Nephron progenitor cell (in vitro differentiated cells): ENCODE measurements around the gene CSTPP1.
"Not testable (repeated sequence)": the region's sequence is repeated elsewhere in the genome, so short reads cannot be mapped to it uniquely, and the experiment has no call there.

Experiments
- DNase-seq: peaks from one replicate; pipeline ENCODE4 v3.0.0; 2021
- H3K27ac Mint-ChIP-seq: 2 replicates; pipeline ENCODE4 v1.8.0; 2021; ENCODE audit warnings: mild to moderate bottlenecking, moderate library complexity, mixed read lengths
- H3K27me3 Mint-ChIP-seq: 2 replicates; pipeline ENCODE4 v1.8.0; 2021; ENCODE audit warnings: mild to moderate bottlenecking, low read depth, mixed read lengths; ENCODE audit not compliant: poor library complexity
- H3K36me3 Mint-ChIP-seq: 2 replicates; pipeline ENCODE4 v1.8.0; 2021; ENCODE audit warnings: low read depth, mixed read lengths
- H3K4me1 Mint-ChIP-seq: 2 replicates; pipeline ENCODE4 v1.8.0; 2021; ENCODE audit warnings: mixed read lengths
- H3K4me3 Mint-ChIP-seq: 2 replicates; pipeline ENCODE4 v1.8.0; 2021; ENCODE audit warnings: mild to moderate bottlenecking, moderate library complexity, mixed read lengths
- H3K9me3 Mint-ChIP-seq: 2 replicates; pipeline ENCODE4 v1.8.0; 2021; ENCODE audit warnings: mild to moderate bottlenecking, moderate library complexity, mixed read lengths
- TF ChIP-seq, protein P1 (sequence below): fragments of 200-600 bp; sonication (generic); IDR thresholded peaks from 2 replicates; pipeline ENCODE4 v1.5.0; 2021; ENCODE audit warnings: antibody characterized with exemption

The CSTPP1 gene

DNA sequence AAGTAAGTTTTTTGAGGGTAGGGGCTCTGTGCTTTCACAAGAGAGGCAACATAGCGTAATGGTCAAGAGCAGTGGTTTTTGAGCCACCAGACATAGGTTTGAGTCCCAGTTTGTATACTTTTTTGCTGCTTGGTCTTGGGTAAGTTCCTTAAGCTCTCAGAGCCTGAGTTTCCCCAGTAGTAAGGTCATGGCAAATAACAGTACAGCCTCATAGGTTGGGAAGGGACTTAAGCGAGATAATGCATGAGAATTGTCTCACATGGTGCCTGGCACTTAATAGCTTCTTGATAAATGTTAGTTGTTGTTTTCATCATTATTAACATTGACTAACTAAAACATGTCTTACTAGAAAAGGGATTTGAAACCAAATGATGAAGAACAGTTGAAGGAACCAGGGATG lies 157.0 kb downstream of the CSTPP1 start:
- no peak for DNase-seq
- H3K36me3 Mint-ChIP-seq = peaks cover 28% of the 10 kb centered on the region
- no peaks in the 10 kb centered on the region for H3K27me3 Mint-ChIP-seq
- H3K4me1 Mint-ChIP-seq = peaks cover 39% of the 10 kb centered on the region
- TF ChIP-seq, protein P1, sequence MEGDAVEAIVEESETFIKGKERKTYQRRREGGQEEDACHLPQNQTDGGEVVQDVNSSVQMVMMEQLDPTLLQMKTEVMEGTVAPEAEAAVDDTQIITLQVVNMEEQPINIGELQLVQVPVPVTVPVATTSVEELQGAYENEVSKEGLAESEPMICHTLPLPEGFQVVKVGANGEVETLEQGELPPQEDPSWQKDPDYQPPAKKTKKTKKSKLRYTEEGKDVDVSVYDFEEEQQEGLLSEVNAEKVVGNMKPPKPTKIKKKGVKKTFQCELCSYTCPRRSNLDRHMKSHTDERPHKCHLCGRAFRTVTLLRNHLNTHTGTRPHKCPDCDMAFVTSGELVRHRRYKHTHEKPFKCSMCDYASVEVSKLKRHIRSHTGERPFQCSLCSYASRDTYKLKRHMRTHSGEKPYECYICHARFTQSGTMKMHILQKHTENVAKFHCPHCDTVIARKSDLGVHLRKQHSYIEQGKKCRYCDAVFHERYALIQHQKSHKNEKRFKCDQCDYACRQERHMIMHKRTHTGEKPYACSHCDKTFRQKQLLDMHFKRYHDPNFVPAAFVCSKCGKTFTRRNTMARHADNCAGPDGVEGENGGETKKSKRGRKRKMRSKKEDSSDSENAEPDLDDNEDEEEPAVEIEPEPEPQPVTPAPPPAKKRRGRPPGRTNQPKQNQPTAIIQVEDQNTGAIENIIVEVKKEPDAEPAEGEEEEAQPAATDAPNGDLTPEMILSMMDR = no peak
- no peak overlapping the region for H3K4me3 Mint-ChIP-seq
- H3K27ac Mint-ChIP-seq = no peak overlapping the region
- H3K9me3 Mint-ChIP-seq = peaks cover 19% of the 10 kb centered on the region

DNA sequence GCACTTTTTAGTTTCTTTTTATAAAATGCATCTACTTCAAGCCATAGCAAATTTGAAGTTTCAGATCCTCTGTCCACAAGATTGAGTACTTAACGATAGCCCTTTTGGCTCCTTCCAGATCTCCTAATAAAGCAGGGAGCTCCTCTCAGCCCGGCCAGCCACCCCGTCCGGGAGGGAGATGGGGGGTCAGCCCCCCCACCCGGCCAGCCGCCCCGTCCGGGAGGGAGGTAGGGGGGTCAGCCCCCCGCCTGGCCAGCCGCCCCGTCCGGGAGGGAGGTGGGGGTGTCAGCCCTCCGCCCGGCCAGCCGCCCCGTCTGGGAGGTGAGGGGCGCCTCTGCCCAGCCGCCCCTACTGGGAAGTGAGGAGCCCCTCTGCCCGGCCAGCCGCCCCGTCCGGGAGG lies 160.3 kb downstream of the CSTPP1 start:
- not testable (repeated sequence) for H3K27ac Mint-ChIP-seq, H3K4me3 Mint-ChIP-seq, DNase-seq, H3K27me3 Mint-ChIP-seq
- Mint-ChIP-seq H3K9me3 (peaks cover 19% of the 10 kb centered on the region), H3K36me3 (peaks cover 23% of the 10 kb centered on the region), H3K4me1 (peaks cover 50% of the 10 kb centered on the region)

- Mint-ChIP-seq H3K4me1 (peaks cover 51% of the 10 kb centered on the region), H3K9me3 (peaks cover 19% of the 10 kb centered on the region), H3K36me3 (peaks cover 19% of the 10 kb centered on the region), H3K27ac (peak overlapping the region; percentile 68)
- H3K4me3 Mint-ChIP-seq, H3K27me3 Mint-ChIP-seq, DNase-seq: not testable (repeated sequence)
These were observed 161.7 kb downstream of the CSTPP1 start for GRCh38 chr11:47098223-47098622.

GRCh38 chr11:47099214-47099917 lies 162.8 kb downstream of the CSTPP1 start:
- peaks cover 19% of the 10 kb centered on the region for H3K9me3 Mint-ChIP-seq
- peak overlapping the region; percentile 74 for H3K27ac Mint-ChIP-seq
- no peak overlapping the region for H3K4me3 Mint-ChIP-seq
- peaks cover 56% of the 10 kb centered on the region for H3K4me1 Mint-ChIP-seq
- no peaks in the 10 kb centered on the region for H3K27me3 Mint-ChIP-seq
- TF ChIP-seq, protein P1 = no peak
- DNase-seq = no peak
- peaks cover 19% of the 10 kb centered on the region for H3K36me3 Mint-ChIP-seq

DNA sequence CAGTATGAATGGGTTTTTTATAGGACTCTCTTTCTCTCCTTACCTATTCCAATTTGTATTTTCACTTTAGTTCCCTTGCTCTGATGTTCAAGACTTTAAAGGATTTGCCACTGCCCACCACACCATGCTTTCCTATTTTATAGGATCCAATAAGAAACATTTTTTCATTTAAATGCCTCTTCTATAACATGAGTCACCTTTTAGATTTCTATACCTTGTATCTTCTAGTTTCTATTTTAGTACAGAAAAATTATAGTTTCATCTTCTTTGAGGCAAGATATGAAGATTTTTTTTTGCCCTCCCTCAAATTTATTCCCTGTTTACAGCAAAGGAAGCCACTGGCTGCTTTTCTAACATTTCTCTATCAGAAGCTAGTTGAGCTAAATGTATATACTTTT lies 163.4 kb downstream of the CSTPP1 start:
- Mint-ChIP-seq H3K4me3 (no peak overlapping the region), H3K9me3 (peaks cover 19% of the 10 kb centered on the region), H3K36me3 (peaks cover 19% of the 10 kb centered on the region), H3K27ac (peak overlapping the region; percentile 3), H3K27me3 (no peaks in the 10 kb centered on the region), H3K4me1 (peaks cover 56% of the 10 kb centered on the region)
- TF ChIP-seq, protein P1 = no peak
- no peak for DNase-seq

DNA sequence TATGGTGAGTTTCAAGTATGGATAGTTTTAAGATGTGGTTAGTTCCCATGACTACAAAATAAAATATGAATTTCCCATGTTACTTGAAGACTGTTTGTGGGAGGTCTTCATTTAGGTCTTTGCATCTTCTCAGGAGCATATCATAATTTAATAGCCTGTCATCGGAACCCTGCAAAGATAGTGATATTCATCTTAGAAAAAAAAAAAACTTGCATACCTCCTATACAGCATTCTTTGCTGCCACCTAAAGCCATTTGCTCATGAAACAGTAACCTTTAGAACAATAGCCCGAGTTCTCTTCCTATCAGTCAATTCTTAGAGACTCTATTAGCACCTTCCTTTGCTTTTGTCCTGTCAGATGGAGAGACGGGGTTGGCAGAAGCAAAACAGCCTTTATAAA lies 164.8 kb downstream of the CSTPP1 start:
- H3K27ac Mint-ChIP-seq = no peak overlapping the region
- peaks cover 14% of the 10 kb centered on the region for H3K9me3 Mint-ChIP-seq
- no peak for DNase-seq
- no peak overlapping the region for H3K4me3 Mint-ChIP-seq
- TF ChIP-seq, protein P1 = no peak
- peaks cover 14% of the 10 kb centered on the region for H3K36me3 Mint-ChIP-seq
- H3K4me1 Mint-ChIP-seq = peaks cover 54% of the 10 kb centered on the region
- no peaks in the 10 kb centered on the region for H3K27me3 Mint-ChIP-seq
